22Rv1 (cell line): ENCODE measurements around the gene RAB11FIP5.

Experiments
- ZFX ChIP-seq: fragments of 450-650 bp; IDR thresholded peaks from 2 replicates; pipeline ENCODE4 v1.6.1; 2017; ENCODE audit warnings: antibody characterized with exemption, borderline replicate concordance
- TF ChIP-seq, protein P1 (sequence below): fragments of 450-650 bp; IDR thresholded peaks from 2 replicates; pipeline ENCODE4 v1.5.1; 2017; ENCODE audit warnings: mild to moderate bottlenecking

DNA sequence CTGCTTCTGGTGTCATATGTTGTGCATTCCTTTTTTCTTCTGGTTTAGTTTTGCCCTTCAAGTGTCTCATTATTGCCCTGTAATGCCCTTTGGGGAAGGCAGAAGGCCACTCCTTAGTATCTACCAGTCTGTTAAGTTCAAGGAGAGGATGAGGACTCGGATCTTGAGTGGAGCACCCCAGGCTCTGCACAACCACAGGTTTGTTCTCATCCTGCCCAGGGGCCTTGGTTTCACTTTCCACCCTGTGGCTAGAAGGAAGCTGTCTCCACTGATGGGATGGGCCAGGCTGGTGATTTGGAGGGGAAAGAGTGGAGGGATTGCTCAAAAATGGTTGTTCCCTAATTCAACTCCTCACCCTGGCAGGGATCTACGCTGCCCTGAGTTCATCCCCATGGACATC is 30.2 kb upstream of the RAB11FIP5 start:
- TF ChIP-seq, protein P1, sequence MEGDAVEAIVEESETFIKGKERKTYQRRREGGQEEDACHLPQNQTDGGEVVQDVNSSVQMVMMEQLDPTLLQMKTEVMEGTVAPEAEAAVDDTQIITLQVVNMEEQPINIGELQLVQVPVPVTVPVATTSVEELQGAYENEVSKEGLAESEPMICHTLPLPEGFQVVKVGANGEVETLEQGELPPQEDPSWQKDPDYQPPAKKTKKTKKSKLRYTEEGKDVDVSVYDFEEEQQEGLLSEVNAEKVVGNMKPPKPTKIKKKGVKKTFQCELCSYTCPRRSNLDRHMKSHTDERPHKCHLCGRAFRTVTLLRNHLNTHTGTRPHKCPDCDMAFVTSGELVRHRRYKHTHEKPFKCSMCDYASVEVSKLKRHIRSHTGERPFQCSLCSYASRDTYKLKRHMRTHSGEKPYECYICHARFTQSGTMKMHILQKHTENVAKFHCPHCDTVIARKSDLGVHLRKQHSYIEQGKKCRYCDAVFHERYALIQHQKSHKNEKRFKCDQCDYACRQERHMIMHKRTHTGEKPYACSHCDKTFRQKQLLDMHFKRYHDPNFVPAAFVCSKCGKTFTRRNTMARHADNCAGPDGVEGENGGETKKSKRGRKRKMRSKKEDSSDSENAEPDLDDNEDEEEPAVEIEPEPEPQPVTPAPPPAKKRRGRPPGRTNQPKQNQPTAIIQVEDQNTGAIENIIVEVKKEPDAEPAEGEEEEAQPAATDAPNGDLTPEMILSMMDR = no peak
- TF ChIP-seq ZFX = no peak
